Transverse colon (tissue), 4 donors: ENCODE data around the gene ATG13. TPM values are rescaled to one million over a fixed set of nuclear protein-coding genes. Genes with fewer than 3 reads are reported as not detected.

Source experiments
- DNase-seq: peaks from one replicate; pipeline ENCODE4 v3.0.0-alpha.2; 2019
- H3K27ac ChIP-seq, 4 donors: fragments of 200-600 bp; sonication (generic); 2 replicates each; pipeline ENCODE4 v1.5.1; 2016 to 2018; ENCODE audit warnings: inconsistent platforms in 4 of 4
- H3K27me3 ChIP-seq: fragments of 200-600 bp; sonication (generic); 2 replicates; pipeline ENCODE4 v1.5.1; 2017; ENCODE audit warnings: inconsistent platforms
- H3K36me3 ChIP-seq, 4 donors: fragments of 200-600 bp; sonication (generic); 2 replicates each; pipeline ENCODE4 v1.5.1; 2017 to 2019; ENCODE audit warnings: inconsistent platforms in 4 of 4
- H3K4me1 ChIP-seq, 4 donors: fragments of 200-600 bp; sonication (generic); 2 replicates each; pipeline ENCODE4 v1.5.1; 2017 to 2020; ENCODE audit warnings: inconsistent platforms in 4 of 4
- H3K4me3 ChIP-seq, 4 donors: fragments of 200-600 bp; sonication (generic); 1 replicate in 1 of 4; 2 replicates in 3 of 4; pipeline versions ENCODE4 v1.5.1 to v1.6.1; 2017 to 2019; ENCODE audit warnings: inconsistent platforms in 4 of 4
- H3K9me3 ChIP-seq, 2 donors: fragments of 200-600 bp; sonication (generic); 2 replicates each; pipeline ENCODE4 v1.5.1; 2017 to 2019; ENCODE audit warnings: inconsistent platforms in 2 of 2
- CTCF ChIP-seq, 5 experiments: fragments of 200-600 bp in 3 of 5; fragments of 450-650 bp in 2 of 5; sonication (generic) in 3 of 5; IDR thresholded peaks; 1 replicate in 2 of 5; 2 replicates in 3 of 5; pipeline ENCODE4 v1.5.1; 2016 to 2017; ENCODE audit warnings: antibody characterized with exemption in 5 of 5, inconsistent platforms in 3 of 5, mild to moderate bottlenecking in 2 of 5, moderate library complexity in 1 of 5
- EP300 ChIP-seq: sonication (generic); formaldehyde crosslinking; IDR thresholded peaks from one replicate; pipeline ENCODE4 v1.6.1; 2017; ENCODE audit warnings: antibody characterized with exemption, low read depth
- POLR2A ChIP-seq: fragments of 450-650 bp; IDR thresholded peaks from one replicate; pipeline ENCODE4 v1.6.1; 2016; ENCODE audit warnings: antibody characterized with exemption, mild to moderate bottlenecking, moderate library complexity
- POLR2AphosphoS5 ChIP-seq, 3 donors: sonication (generic); formaldehyde crosslinking; IDR thresholded peaks; one replicate each; pipeline ENCODE4 v1.6.1; 2016; ENCODE audit warnings: antibody characterized with exemption in 3 of 3
- WGBS, 2 donors: methylation state at CpG; one replicate each; pipeline ENCODE4 v1.1.5; 2018; ENCODE audit warnings: low coverage in 1 of 2; 5-methylcytosine and 5-hydroxymethylcytosine counted together
- in situ Hi-C, 4 donors: fragments of 200-750 bp; cut with MboI; loops; one replicate each; pipeline versions ENCODE4 v1.15.0 to v1.15.1; 2017; ENCODE audit warnings: low sequenced_read_pairs in 3 of 4, low pct_ligation_motif_present in 1 of 4, low pct_unique_long_range_greater_than_20kb in 1 of 4
- intact Hi-C: fragments of 100-400 bp; cut with DNase I; formaldehyde crosslinking; loops from one replicate; pipeline ENCODE4 v1.15.1; 2023; ENCODE audit warnings: low total_unique reads
- total RNA-seq, 4 donors: library from RNA; depleted of rRNA; stranded (reverse); fragments of >200 nt; gene quantifications; one replicate each; pipeline ENCODE4 v1.1.0, GENCODE V29; 2016

The ATG13 gene
- total RNA-seq, 4 donors from 2014 or later, result 40.8 to 128 (median 112) TPM

- Histone ChIP-seq H3K27me3 (no peaks in the 10 kb centered on the region), H3K4me1 (peaks cover 0 to 4% (median 2%) of the 10 kb centered on the region in 4 donors), H3K27ac (no peak overlapping the region), H3K4me3 (no peak overlapping the region), H3K9me3 (no peaks in the 10 kb centered on the region), H3K36me3 (no peaks in the 10 kb centered on the region)
- intact Hi-C loops, result no loop called here
- WGBS, 2 donors, result 88% methylated on average over 5 of the region's 8 CpGs; no CpG with 5 or more reads in 1 of the 2 donors
- no peak for TF ChIP-seq POLR2AphosphoS5 (IDR thresholded peaks at IDR 0.05)
- TF ChIP-seq CTCF (IDR thresholded peaks at IDR 0.05), result no peak
- no peak for TF ChIP-seq POLR2A
- TF ChIP-seq EP300, result no peak
- in situ Hi-C loops, result no loop called here
- no peak for DNase-seq
Measured at GRCh38 chr11:46723359-46723680, 106.0 kb downstream of the ATG13 start.

DNA sequence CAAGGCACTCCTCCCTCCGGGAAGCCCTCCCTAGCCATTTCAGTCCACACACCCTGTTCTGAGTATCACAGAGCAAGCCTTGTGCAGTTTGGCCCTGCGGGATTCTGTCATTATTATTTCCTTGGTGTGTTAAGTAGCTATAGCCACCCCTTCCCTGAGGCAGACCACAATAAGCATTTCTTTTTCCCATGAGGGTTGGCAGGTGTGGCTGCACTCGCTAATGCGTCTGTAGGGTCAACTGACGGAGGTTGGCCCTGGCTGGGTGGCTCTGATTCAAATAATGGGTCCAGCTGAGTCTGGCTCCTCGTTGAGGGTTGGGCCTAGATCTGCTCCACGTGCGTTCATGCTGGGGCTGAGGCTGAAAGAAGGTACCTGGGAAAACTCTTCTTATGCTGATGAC, 106.7 kb downstream of the ATG13 start:
- WGBS, 2 donors, result 49 to 56% methylated on average over 5 to 8 of the region's 8 CpGs

More for the DNA sequence above, 106.7 kb downstream of the ATG13 start:
- no peak overlapping the region for H3K4me3 ChIP-seq
- H3K4me1 ChIP-seq, result no peaks in the 10 kb centered on the region
- DNase-seq, result no peak
- intact Hi-C loops (no loop called here), in situ Hi-C loops (no loop called here)
- H3K9me3 ChIP-seq, result no peaks in the 10 kb centered on the region
- H3K27ac ChIP-seq, result no peak overlapping the region
- no peaks in the 10 kb centered on the region for H3K36me3 ChIP-seq
- H3K27me3 ChIP-seq, result no peaks in the 10 kb centered on the region
- no peak for TF ChIP-seq POLR2AphosphoS5 (IDR thresholded peaks at IDR 0.05)
- TF ChIP-seq CTCF (IDR thresholded peaks at IDR 0.05), result no peak
- TF ChIP-seq EP300, result no peak
- no peak for TF ChIP-seq POLR2A

Other genes starting within 250 kb of the ATG13 start
- gene MDK, start 235.9 kb upstream of the ATG13 start, total RNA-seq, result 100 to 1,000 TPM in 3 of 4 donors, 10 to 100 TPM in 1; 34.4 to 309 (median 180) TPM
- 1 to 10 TPM in 1 of 4 donors, under 1 TPM in 1, not detected in 2; 0.82 to 3.3 TPM for gene CHRM4, start 225.8 kb upstream of the ATG13 start, total RNA-seq
- 10 to 100 TPM; 43.4 to 48.9 (median 46.3) TPM for gene AMBRA1, start 23.5 kb upstream of the ATG13 start, total RNA-seq
- 1 to 10 TPM in 3 of 4 donors, not detected in 1; 3.1 to 4.8 (median 3.4) TPM for gene HARBI1, start 326 bp upstream of the ATG13 start, total RNA-seq
- gene ARHGAP1, start 83.1 kb downstream of the ATG13 start, total RNA-seq, result 10 to 100 TPM; 48.6 to 69.5 (median 50.9) TPM
- gene ZNF408, start 83.5 kb downstream of the ATG13 start, total RNA-seq, result 10 to 100 TPM in 2 of 4 donors, 1 to 10 TPM in 2; 6.0 to 19.3 (median 10.0) TPM
- under 1 TPM in 2 of 4 donors, not detected in 2; 0.41 to 0.48 TPM for gene F2, start 101.7 kb downstream of the ATG13 start, total RNA-seq
- gene CKAP5, start 228.7 kb downstream of the ATG13 start, total RNA-seq, result 10 to 100 TPM in 3 of 4 donors, 1 to 10 TPM in 1; 9.7 to 32.2 (median 28.1) TPM